Endodermal cell (in vitro differentiated cells): ENCODE data around the gene ADSS1. TPM values are rescaled to one million over a fixed set of nuclear protein-coding genes. Genes with fewer than 3 reads are reported as not detected.

Experiments used
- DNase-seq: peaks from one replicate; pipeline ENCODE4 v3.0.0-alpha.2; 2017
- H3K27ac ChIP-seq: 2 replicates; pipeline ENCODE4 v1.5.1; 2013; ENCODE audit warnings: mild to moderate bottlenecking, low read depth, low read length, moderate library complexity
- H3K27me3 ChIP-seq: 2 replicates; pipeline ENCODE4 v1.6.1; 2013; ENCODE audit warnings: mild to moderate bottlenecking, low read length, moderate library complexity; ENCODE audit not compliant: insufficient read depth, control insufficient read depth, poor library complexity, severe bottlenecking
- H3K36me3 ChIP-seq: 2 replicates; pipeline ENCODE4 v1.7.0; 2013; ENCODE audit warnings: mild to moderate bottlenecking, low read length, moderate library complexity; ENCODE audit not compliant: control insufficient read depth, insufficient read depth
- H3K4me1 ChIP-seq: one replicate; pipeline ENCODE4 v1.7.0; 2013; ENCODE audit warnings: low read length; ENCODE audit not compliant: control insufficient read depth, insufficient read depth
- H3K4me3 ChIP-seq: 2 replicates; pipeline ENCODE4 v1.5.1; 2013; ENCODE audit warnings: mild to moderate bottlenecking, low read length, moderate library complexity
- H3K9ac ChIP-seq: 2 replicates; pipeline ENCODE4 v1.6.1; 2013; ENCODE audit warnings: mild to moderate bottlenecking, low read length, moderate library complexity; ENCODE audit not compliant: poor library complexity, severe bottlenecking; ENCODE audit errors: extremely low read depth
- H3K9me3 ChIP-seq: 2 replicates; pipeline ENCODE4 v1.6.1; 2013; ENCODE audit warnings: mild to moderate bottlenecking, low read length, moderate library complexity; ENCODE audit not compliant: control insufficient read depth
- H3K27ac Mint-ChIP-seq: 2 replicates; pipeline ENCODE4 v1.8.0; 2020; ENCODE audit warnings: mixed read lengths
- H3K27me3 Mint-ChIP-seq: 2 replicates; pipeline ENCODE4 v1.8.0; 2021; ENCODE audit warnings: mild to moderate bottlenecking, mixed read lengths; ENCODE audit not compliant: insufficient read depth
- H3K36me3 Mint-ChIP-seq: 2 replicates; pipeline ENCODE4 v1.8.0; 2020; ENCODE audit warnings: low read depth, mixed read lengths
- H3K4me1 Mint-ChIP-seq: 2 replicates; pipeline ENCODE4 v1.8.0; 2020; ENCODE audit warnings: mixed read lengths
- H3K4me3 Mint-ChIP-seq: 2 replicates; pipeline ENCODE4 v1.8.0; 2020; ENCODE audit warnings: mild to moderate bottlenecking, moderate library complexity, mixed read lengths
- H3K9me3 Mint-ChIP-seq: 2 replicates; pipeline ENCODE4 v1.8.0; 2020; ENCODE audit warnings: mild to moderate bottlenecking, mixed read lengths
- WGBS, 2 experiments: methylation state at CpG; one replicate each; pipeline versions ENCODE4 v1.1.5 to v1.1.7; 2013; ENCODE audit warnings: missing lambda C conversion rate in 2 of 2, mixed read lengths in 1 of 2; ENCODE audit not compliant: insufficient coverage in 1 of 2, insufficient read length in 1 of 2; 5-methylcytosine and 5-hydroxymethylcytosine counted together
- total RNA-seq, 2 donors: library from RNA; stranded (reverse); fragmentation: NEBNext Ultra II Directional in 1 of 2; extraction: Animal tissue kit (Norgen Biotek cat#: 25700) in 1 of 2; gene quantifications; 2 replicates in 1 of 2; 3 replicates in 1 of 2; pipeline ENCODE4 v1.2.1, GENCODE V29; 2021
- TF ChIP-seq, protein P1 (sequence below): fragments of 200-600 bp; sonication (generic); conservative IDR thresholded peaks from 2 replicates; pipeline ENCODE4 v1.5.0; 2021; ENCODE audit warnings: antibody characterized with exemption, mild to moderate bottlenecking

ADSS1 gene
- total RNA-seq, 2 donors from 2014 or later, result 15.8 to 31.0 TPM

DNA sequence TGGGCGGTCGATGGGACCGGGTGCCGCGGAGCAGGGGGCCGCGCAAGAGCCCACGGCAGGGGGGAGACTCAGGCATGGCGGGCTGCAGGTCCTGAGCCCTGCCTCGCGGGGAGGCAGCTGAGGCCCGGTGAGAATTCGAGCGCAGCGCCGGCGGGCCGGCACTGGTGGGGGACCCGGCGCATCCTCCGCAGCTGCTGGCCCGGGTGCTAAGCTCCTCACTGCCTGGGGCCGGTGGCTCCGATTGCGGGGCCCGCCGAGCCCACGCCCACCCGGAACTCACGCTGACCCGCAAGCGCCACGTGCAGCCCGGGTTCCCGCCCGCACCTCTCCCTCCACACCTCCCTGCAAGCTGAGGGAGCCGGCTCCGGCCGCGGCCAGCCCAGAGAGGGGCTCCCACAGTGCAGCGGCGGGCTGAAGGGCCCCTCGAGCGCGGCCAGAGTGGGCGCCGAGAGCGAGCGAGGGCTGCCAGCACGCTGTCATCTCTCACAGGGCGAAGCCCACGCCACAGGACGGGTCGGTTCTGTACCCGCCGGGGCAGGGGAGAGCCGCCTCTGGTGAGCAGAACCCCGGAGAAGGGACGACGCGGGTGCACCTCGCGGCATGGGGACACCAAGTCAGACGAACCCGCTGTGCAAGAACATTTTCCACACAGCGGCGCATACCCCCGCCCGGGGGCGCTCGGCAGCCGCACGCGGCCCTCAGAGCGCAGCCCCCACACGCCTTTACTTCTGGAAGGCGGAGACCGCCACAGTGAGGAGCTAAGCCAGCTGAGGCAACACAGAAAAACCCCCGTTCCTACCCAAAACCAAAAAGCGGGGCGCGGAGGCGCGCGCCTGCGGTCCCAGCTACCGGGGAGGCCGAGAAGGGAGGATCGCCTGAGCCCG is 27.8 kb downstream of the ADSS1 start:
- Histone ChIP-seq H3K4me3 (peak overlapping the region; percentile 78), H3K27ac (peak overlapping the region; percentile 74), H3K27me3 (no peaks in the 10 kb centered on the region), H3K9me3 (peaks cover 7% of the 10 kb centered on the region), H3K9ac (peak overlapping the region; percentile 19), H3K36me3 (peaks cover 18% of the 10 kb centered on the region), H3K4me1 (no peaks in the 10 kb centered on the region)
- TF ChIP-seq, protein P1, sequence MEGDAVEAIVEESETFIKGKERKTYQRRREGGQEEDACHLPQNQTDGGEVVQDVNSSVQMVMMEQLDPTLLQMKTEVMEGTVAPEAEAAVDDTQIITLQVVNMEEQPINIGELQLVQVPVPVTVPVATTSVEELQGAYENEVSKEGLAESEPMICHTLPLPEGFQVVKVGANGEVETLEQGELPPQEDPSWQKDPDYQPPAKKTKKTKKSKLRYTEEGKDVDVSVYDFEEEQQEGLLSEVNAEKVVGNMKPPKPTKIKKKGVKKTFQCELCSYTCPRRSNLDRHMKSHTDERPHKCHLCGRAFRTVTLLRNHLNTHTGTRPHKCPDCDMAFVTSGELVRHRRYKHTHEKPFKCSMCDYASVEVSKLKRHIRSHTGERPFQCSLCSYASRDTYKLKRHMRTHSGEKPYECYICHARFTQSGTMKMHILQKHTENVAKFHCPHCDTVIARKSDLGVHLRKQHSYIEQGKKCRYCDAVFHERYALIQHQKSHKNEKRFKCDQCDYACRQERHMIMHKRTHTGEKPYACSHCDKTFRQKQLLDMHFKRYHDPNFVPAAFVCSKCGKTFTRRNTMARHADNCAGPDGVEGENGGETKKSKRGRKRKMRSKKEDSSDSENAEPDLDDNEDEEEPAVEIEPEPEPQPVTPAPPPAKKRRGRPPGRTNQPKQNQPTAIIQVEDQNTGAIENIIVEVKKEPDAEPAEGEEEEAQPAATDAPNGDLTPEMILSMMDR, result no peak
- H3K27me3 Mint-ChIP-seq, result peaks cover 3% of the 10 kb centered on the region
- H3K9me3 Mint-ChIP-seq, result peaks cover 22% of the 10 kb centered on the region
- H3K27ac Mint-ChIP-seq, result peak overlapping the region; percentile 94
- WGBS, 2 experiments, result 89 to 94% methylated on average over 45 to 80 of the region's 90 CpGs
- peaks cover 17% of the 10 kb centered on the region for H3K36me3 Mint-ChIP-seq
- H3K4me3 Mint-ChIP-seq, result peak overlapping the region; percentile 80
- DNase-seq, result no peak
- H3K4me1 Mint-ChIP-seq, result peaks cover 8% of the 10 kb centered on the region

DNA sequence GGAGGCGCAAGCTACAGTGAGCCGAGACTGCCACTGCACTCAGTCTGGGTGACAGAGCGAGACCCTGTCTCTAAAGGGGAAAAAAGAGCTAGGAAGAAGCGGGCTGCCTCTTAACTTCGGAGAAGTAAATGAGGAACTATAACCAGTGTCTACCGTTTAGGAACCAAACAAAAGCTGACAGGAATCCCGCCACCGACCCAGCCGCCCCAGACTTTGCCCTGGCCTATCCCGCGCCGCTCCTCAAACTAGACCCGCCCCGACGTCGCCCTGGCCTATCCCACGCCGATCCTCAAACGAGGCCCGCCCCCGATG is 28.4 kb downstream of the ADSS1 start:
- no peaks in the 10 kb centered on the region for H3K27me3 ChIP-seq
- Mint-ChIP-seq H3K4me3 (peak overlapping the region; percentile 80), H3K27ac (peak overlapping the region; percentile 94), H3K27me3 (peaks cover 3% of the 10 kb centered on the region), H3K36me3 (peaks cover 22% of the 10 kb centered on the region), H3K4me1 (peaks cover 8% of the 10 kb centered on the region), H3K9me3 (peaks cover 22% of the 10 kb centered on the region)
- 11 to 14% methylated on average over 19 to 21 of the region's 21 CpGs for WGBS, 2 experiments
- H3K4me1 ChIP-seq, result no peaks in the 10 kb centered on the region
- TF ChIP-seq, protein P1, result no peak
- DNase-seq, result no peak
- peaks cover 7% of the 10 kb centered on the region for H3K9me3 ChIP-seq
- H3K4me3 ChIP-seq, result peak overlapping the region; percentile 78
- peak overlapping the region; percentile 19 for H3K9ac ChIP-seq
- H3K36me3 ChIP-seq, result peaks cover 24% of the 10 kb centered on the region
- peak overlapping the region; percentile 74 for H3K27ac ChIP-seq

DNA sequence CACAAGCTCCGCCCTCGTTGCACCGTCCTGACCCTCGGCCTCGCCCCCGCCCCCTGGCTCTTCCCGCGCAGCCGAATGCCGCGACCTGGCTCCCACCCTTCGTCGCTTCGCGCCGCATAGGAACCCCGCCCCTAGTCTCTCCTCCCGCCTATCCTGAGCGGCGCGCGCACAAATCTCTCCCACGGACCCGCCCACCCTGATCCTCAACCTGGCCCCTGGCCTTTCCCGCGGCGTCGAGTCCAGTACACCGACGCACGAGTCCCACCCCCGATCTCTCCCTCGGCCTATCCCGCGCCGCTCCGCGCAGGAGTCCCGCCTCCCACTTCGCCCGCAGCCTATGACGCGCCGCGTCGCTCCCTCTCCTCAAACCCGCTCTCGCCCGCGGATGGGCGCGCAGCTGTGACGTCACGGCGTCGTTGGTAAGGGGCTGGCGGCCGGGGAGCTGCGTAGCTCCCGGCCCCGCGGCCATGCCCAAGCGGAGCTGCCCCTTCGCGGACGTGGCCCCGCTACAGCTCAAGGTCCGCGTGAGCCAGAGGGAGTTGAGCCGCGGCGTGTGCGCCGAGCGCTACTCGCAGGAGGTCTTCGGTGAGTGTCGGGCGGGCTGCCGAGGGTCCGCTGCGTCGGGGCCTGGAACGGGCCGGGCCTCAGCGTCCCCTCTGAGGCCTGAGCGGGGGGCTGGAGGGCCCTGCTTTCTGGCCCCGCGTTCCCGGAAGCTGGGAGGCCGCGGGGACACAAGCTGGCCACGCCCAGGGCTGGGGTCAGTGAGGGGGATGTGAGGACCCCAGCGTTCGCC is 28.9 kb downstream of the ADSS1 start, which contains the start of gene SIVA1:
Gene SIVA1 (plus strand): TSS at position 413 of the 793 bp plus-strand sequence. CDS start 55 bp downstream, at position 468.
- 0% methylated on average over 57 to 95 of the region's 95 CpGs for WGBS, 2 experiments
- Mint-ChIP-seq H3K4me3 (peak within 1 kb of the TSS; percentile 80), H3K4me1 (peaks cover 8% of the 10 kb centered on the region), H3K27me3 (peaks cover 3% of the 10 kb centered on the region), H3K36me3 (peaks cover 22% of the 10 kb centered on the region), H3K9me3 (peaks cover 22% of the 10 kb centered on the region), H3K27ac (peak within 1 kb of the TSS; percentile 94)
- TF ChIP-seq, protein P1, result no peak
- peak; percentile 100 for DNase-seq
- Histone ChIP-seq H3K36me3 (peaks cover 29% of the 10 kb centered on the region), H3K4me1 (no peaks in the 10 kb centered on the region), H3K9me3 (peaks cover 7% of the 10 kb centered on the region), H3K27me3 (no peaks in the 10 kb centered on the region), H3K9ac (peak within 1 kb of the TSS; percentile 93), H3K27ac (peak within 1 kb of the TSS; percentile 87), H3K4me3 (peak within 1 kb of the TSS; percentile 89)
